Measurements from ENCODE around the gene CNTNAP5.

CNTNAP5 gene

DNA sequence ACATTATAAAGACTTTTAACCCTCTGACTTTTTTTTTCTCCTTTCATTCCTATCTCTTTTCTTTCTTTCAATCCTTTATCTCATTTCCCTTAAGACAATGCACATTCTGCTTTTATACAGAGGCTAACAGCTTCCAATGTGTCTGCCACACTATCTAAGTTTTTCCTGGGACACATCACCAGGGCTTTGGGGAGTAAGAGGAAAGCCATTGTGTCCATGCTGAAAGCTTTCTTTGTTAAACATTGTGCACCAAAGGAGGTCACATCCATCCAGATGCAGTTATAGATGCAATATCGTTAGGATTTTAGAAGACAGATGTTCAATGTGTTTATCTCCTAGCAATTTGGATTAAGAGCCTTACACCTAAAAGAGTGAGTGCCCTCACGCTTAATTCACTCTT, 534.1 kb downstream of the CNTNAP5 start:
- DNase-seq (ENCODE audit: low read depth): no peak

DNA sequence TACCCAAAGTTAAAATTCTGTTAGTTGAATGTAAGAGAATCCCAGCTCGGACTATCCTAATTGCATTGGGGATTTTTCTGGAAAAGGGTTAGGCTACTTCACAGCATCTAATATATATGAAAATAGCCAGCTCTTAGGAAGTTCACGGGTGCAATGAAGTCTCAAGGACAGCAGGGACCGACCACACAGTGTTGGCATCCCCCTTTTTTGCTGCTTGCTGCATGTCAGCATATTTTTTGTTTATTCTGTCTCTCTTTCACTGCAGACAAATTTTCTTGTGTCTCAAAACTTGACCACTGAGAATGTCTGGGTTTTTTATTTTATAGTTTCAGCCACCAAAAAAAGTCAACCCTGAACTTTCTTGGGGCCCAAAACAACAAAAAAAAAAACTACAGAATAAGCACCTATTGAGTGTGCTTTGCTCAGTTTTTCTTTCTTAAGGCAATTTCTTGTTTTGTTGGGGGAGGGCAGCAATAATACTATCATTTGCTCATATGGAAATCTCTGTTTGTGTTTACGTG, 535.6 kb downstream of the CNTNAP5 start:
- no peak for DNase-seq (ENCODE audit: low read depth)

- DNase-seq (ENCODE audit: low read depth): no peak
Observed at GRCh38 chr2:124561486-124561885, 536.4 kb downstream of the CNTNAP5 start.

GRCh38 chr2:124563426-124563825, 538.3 kb downstream of the CNTNAP5 start:
- DNase-seq (ENCODE audit: low read depth): no peak

GRCh38 chr2:124566518-124566970, 541.5 kb downstream of the CNTNAP5 start:
- DNase-seq (ENCODE audit: low read depth): no peak

DNA sequence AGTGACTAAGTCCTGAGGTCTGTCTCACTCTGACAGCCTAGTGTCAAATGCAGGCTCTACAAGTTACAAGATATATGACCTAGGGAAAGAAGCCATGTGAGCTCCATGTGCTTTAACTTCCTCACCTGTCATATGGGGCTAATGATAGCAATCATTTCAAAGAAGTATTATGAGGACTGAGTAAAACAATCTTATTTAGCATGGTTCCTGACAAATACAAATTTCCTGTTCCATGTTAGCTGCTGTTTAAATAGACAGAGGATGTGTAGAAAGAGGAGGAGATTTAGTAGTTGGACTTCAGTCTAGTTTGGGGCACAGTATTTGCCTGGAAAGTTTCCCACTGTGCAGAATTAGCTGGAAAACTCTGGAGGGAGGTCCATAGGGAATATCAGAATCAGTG, 545.8 kb downstream of the CNTNAP5 start:
- no peak for DNase-seq (ENCODE audit: low read depth)

DNA sequence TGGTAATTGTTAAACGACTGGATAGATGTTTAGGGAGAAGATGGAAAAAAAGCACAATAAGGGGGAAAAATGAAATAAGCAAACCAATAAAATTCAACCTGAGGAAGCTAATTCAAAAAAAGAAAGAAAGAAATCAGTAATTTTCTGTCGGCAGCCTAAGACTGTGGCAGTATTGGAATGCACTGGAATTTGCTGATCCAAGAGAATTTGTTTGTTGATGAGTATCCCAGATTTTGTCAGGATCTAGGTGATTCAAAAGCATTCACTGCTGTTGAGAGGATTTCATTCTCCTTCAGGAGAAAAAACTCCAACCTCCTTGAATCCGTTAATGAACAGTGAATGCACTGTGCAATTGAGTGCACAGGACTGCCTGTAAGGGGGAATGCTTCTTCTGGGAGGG, 546.7 kb downstream of the CNTNAP5 start:
- DNase-seq (ENCODE audit: low read depth): no peak

DNA sequence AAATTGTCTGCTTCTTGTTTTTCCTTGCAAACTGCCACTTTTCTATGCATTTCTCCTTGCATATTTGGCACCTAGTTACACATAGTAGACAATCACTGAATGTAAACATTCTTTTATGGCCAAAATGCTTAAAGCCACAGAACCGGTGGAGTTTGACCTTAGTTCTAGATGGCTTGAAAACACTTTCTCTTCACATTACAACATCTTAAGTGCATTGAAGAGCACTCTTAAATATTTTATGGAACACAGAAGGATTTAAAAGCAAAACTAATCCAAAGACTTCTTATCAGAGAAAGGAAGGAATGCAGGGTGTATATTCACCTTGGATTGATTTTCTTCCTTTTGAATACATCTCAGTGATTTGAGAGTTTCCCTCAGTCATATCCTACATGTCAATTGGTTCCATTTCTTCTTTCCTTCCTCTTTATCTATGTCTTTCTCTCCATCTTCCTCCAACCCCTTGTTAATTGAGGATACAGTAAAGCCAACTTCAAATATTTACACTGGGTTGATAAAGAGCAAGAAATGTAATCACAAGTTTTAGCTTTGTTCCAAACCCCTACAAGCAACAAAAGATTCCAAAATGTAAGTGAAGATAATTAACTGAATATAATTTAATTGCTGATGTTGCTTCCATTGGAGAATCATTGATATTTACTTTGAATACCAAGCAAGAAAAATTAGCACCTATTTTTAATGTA, 548.0 kb downstream of the CNTNAP5 start:
- DNase-seq (ENCODE audit: low read depth): no peak

- no peak for DNase-seq (ENCODE audit: low read depth)
Observed at GRCh38 chr2:124575497-124575896, 550.4 kb downstream of the CNTNAP5 start.

GRCh38 chr2:124580263-124580662, 555.2 kb downstream of the CNTNAP5 start:
- no peak for DNase-seq (ENCODE audit: low read depth)

GRCh38 chr2:124582387-124582786, 557.3 kb downstream of the CNTNAP5 start:
- no peak for DNase-seq (ENCODE audit: low read depth)

DNA sequence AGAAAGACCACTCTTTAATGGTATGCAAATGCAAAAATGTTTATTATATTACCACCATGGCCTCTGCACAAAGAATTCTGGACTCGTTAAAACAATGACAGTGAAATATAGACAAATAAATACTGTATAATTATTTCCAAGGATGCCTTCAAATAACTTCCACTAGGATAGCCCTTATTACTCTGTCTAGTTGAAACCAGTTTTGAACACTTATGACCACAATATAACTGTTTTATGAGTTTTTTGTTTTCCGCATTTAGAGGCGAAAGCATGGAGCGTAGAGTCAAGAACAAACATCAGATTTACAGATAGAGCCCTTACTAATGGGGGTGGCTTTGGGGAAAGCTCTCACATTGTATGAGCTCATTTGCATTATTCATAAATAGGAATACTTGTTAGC, 559.5 kb downstream of the CNTNAP5 start:
- no peak for DNase-seq (ENCODE audit: low read depth)

DNA sequence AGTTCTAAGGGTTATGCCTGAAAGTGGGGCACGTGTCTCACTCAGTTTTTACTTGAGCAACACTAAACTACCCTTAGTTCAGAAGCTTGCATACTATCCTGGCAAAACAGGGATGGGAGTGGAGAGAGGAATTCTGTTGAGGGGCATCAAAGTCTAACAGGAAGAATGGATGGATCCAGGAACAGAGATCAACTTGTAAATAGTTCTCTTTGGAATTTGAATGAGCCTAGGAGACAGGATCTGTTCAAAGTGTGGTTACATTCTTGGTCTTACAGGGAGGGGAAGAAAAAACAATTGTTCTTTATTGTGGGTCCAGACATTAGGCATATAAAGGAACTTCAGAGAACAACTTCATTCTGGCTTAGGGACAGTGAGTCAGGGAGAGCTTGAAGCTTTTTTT, 560.2 kb downstream of the CNTNAP5 start:
- DNase-seq (ENCODE audit: low read depth): no peak

DNA sequence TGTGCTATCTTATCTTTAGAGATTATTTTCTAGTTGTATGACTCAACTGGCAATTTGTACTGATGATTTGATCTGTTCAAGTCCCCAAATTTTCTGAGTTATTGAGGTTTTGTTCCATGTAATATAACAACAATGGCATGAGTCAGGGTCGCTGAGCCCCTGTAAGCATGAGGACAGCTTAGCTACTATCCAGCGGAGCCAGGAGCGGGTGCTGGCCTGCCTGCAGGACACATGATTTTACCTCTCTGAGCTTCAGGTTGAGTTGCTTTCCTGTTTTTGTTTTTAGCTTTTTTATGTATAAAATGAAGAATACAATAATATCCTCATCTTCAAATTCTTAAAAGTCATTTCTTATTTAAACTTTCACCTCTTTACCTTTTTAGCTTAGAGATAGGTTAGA, 561.1 kb downstream of the CNTNAP5 start:
- no peak for DNase-seq (ENCODE audit: low read depth)

GRCh38 chr2:124586835-124587234, 561.7 kb downstream of the CNTNAP5 start:
- DNase-seq (ENCODE audit: low read depth): no peak

DNA sequence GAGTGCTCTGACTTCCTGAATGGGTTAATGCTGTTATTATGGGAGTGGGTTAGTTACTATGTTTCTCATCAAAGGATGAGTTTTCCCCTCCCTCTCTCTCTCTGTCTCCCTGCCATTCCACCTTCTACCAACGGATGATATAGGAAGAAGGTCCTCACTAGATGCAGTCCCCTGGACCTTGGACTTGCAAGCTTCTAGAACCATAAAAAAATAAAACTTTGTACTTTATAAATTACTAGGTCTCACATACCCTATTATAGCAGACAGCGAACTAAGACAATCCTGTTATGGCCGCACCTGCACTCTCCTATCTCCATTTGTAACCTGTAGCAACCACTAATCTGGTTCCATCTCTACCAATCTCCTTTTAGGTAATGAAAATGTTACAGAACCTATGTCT, 564.9 kb downstream of the CNTNAP5 start:
- no peak for DNase-seq (ENCODE audit: low read depth)

DNA sequence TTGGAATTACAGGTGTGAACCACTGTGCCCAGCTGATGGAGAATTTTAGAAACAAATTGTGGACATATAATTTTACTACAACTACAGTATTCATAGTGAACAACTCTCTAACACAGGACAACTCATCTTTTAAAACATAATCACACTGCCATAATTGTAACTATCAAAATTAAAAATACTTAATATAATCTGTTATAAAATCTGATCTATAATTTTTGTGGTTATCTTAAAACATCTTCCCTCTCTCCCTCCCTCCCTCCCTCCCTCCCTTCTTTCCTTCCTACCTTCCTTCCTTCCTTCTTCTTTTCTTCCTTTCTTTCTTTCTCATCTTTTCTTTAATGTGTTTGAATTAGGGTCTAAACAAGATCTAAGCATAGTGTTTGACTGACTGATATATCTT, 577.7 kb downstream of the CNTNAP5 start:
- DNase-seq (ENCODE audit: low read depth): no peak

DNA sequence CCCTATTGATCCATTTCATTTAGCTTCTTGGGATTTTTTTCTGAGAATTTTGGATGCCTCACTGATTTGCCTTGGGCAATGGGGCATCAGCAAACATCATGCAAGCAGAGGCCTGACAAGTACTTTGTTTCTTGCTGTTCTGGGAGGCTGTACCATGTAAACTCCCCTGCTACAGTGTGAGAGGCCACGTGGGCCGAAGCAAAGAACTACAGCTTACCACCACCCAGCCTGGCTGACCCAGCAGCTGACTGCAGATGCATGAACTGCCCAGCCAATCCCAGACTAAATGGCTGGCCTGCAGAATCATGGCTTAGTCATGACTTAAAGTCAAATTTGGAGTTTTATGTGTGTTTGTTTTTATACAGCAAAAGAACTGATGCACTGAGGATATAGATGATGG, 579.9 kb downstream of the CNTNAP5 start:
- DNase-seq (ENCODE audit: low read depth): no peak

GRCh38 chr2:124607679-124608078, 582.6 kb downstream of the CNTNAP5 start:
- DNase-seq (ENCODE audit: low read depth): no peak

DNA sequence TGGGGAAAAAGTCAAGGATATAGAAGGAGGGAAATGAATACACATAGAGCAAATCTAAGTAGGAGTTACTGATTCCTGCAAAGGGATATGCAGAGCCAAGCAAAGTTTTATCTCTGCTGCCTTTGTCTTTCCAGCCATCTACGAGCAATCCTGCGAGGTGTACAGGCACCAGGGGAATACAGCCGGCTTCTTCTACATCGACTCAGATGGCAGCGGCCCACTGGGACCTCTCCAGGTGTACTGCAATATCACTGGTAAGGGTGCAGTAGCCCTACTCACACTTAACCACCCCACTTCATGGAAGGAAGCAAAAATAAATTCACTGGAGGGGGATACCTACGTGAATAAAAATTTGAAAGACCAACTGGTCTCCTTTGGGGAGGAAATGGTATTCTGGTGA, 584.6 kb downstream of the CNTNAP5 start:
- DNase-seq (ENCODE audit: low read depth): no peak

DNA sequence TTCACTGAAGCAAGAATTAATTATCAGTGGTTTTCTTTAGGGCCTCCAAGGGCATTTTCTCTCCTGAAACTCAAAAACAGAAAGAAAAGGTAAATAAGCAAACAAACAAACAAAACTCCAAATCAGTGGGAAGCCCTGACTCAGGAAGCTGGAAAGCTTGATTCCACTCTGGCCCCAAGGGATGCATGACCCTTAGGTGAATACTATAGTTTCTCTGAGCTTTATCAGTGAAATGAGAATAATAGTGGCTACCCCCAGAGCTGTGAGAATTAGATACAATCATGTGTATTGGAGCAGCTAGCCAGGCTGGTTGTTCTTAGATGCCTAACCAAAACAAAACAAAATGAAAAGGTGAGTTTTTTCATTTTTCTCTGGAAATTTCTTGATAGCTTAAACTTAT, 585.1 kb downstream of the CNTNAP5 start:
- DNase-seq (ENCODE audit: low read depth): no peak

DNA sequence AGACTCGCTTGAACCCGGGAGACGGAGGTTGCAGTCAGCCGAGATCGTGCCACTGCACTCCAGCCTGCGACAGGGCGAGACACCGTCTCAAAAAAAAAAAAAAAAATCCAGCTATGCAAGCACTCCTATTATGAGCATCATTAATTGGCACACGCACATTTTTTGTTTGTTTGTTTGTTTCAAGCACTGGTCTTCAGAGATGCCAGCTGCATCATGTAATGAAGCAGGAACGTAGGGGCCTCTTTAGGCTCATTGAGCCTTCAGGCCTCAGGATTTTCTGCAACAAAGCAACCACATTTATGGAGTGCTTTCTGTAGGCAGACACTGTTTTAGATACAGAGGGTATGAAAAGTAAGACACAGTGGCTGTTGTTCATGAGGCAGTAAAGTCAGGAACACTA, 585.8 kb downstream of the CNTNAP5 start:
- no peak for DNase-seq (ENCODE audit: low read depth)

- DNase-seq (ENCODE audit: low read depth): no peak
Observed at GRCh38 chr2:124623560-124623959, 598.5 kb downstream of the CNTNAP5 start.

- DNase-seq (ENCODE audit: low read depth): no peak
Observed at GRCh38 chr2:124625561-124625960, 600.5 kb downstream of the CNTNAP5 start.

Measured in stromal cell of bone marrow (primary cell).